Measurements from ENCODE around the gene PRIM2. TPM values are rescaled to one million over a fixed set of nuclear protein-coding genes. Genes with fewer than 3 reads are reported as not detected.
"Not testable (repeated sequence)": the region's sequence is repeated elsewhere in the genome, so short reads cannot be mapped to it uniquely, and the experiment has no call there.

PRIM2 gene
- total RNA-seq, 1 experiment from 2014 or later, result 24.7 TPM

DNA sequence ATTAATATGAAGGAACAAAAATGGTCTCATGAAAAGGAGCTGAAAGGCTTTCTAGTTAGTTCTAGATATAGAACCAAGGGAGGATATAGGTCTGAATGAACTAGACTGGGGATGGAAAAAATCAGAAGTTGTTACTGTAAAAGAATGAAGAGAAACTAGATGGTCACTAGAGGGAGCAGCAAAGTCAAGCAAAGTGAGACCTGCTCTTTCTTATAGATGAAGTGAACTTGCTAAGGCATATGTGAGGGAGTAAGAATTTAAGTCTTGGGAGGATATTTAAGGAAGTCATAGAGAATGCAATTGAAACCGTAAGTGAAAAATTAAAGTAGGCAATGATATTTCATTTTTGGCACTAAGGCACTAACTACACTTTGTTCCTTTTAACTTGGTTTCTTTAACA lies 218.6 kb downstream of the PRIM2 start:
- BruUV-seq (replicated peaks); CTCF ChIA-PET; H3K4me1 Mint-ChIP-seq (ENCODE audit: low read depth, unreplicated experiment); H3K4me3 ChIP-seq (ENCODE audit: low read depth, low read length); H3K9me3 ChIP-seq; H3K27me3 ChIP-seq (replicated peaks; ENCODE audit: control insufficient read depth, insufficient read depth, low read length); H3K27ac Mint-ChIP-seq (ENCODE audit: unreplicated experiment); H3K4me1 ChIP-seq; H3K36me3 Mint-ChIP-seq (ENCODE audit: insufficient read depth, unreplicated experiment); intact Hi-C loops (cut with micrococcal nuclease; ENCODE audit: unreplicated experiment); POLR2A ChIA-PET; H3K9me3 Mint-ChIP-seq (ENCODE audit: unreplicated experiment); H3K36me3 ChIP-seq (ENCODE audit: control insufficient read depth, insufficient read depth, low read length); H3K27me3 Mint-ChIP-seq (ENCODE audit: insufficient read depth, unreplicated experiment); H3K4me3 Mint-ChIP-seq (ENCODE audit: unreplicated experiment): not testable (repeated sequence)
- peak in 1 of 2 experiments; percentile 25 for DNase-seq
- TF ChIP-seq, protein P1, sequence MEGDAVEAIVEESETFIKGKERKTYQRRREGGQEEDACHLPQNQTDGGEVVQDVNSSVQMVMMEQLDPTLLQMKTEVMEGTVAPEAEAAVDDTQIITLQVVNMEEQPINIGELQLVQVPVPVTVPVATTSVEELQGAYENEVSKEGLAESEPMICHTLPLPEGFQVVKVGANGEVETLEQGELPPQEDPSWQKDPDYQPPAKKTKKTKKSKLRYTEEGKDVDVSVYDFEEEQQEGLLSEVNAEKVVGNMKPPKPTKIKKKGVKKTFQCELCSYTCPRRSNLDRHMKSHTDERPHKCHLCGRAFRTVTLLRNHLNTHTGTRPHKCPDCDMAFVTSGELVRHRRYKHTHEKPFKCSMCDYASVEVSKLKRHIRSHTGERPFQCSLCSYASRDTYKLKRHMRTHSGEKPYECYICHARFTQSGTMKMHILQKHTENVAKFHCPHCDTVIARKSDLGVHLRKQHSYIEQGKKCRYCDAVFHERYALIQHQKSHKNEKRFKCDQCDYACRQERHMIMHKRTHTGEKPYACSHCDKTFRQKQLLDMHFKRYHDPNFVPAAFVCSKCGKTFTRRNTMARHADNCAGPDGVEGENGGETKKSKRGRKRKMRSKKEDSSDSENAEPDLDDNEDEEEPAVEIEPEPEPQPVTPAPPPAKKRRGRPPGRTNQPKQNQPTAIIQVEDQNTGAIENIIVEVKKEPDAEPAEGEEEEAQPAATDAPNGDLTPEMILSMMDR (IDR thresholded peaks at IDR 0.05; ENCODE audit: insufficient read depth in 1 of 2, low read depth in 1 of 2, low read length in 1 of 2, severe bottlenecking in 1 of 2, unreplicated experiment in 1 of 2), result peak; percentile 31 to 32

DNA sequence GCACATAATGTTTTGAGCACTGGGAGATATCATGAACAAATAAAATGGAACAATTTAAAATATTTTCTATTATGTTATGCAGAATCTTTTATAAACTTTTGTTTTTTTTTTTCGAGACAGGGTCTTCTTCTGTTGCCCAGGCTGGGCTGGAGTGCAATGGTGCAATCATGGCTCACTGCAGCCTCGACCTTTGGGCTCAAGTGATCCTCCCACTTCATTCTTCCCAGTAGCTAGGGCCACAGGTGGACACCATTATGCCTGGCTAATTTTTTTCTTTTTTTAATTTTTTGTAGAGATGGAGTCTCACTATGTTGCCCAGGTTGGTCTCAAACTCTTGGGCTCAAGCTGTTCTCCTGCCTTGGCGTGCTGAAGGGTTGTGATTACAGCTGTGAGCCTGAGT lies 220.5 kb downstream of the PRIM2 start:
- H3K36me3 Mint-ChIP-seq (ENCODE audit: insufficient read depth, unreplicated experiment); POLR2A ChIA-PET; H3K27ac Mint-ChIP-seq (ENCODE audit: unreplicated experiment); H3K27me3 Mint-ChIP-seq (ENCODE audit: insufficient read depth, unreplicated experiment); H3K27me3 ChIP-seq (replicated peaks; ENCODE audit: control insufficient read depth, insufficient read depth, low read length); CTCF ChIA-PET; BruUV-seq (replicated peaks); H3K9me3 Mint-ChIP-seq (ENCODE audit: unreplicated experiment); H3K4me3 Mint-ChIP-seq (ENCODE audit: unreplicated experiment); intact Hi-C loops (cut with micrococcal nuclease; ENCODE audit: unreplicated experiment); DNase-seq; H3K4me1 ChIP-seq; H3K36me3 ChIP-seq (ENCODE audit: control insufficient read depth, insufficient read depth, low read length); H3K4me3 ChIP-seq (ENCODE audit: low read depth, low read length); H3K9me3 ChIP-seq; H3K4me1 Mint-ChIP-seq (ENCODE audit: low read depth, unreplicated experiment): not testable (repeated sequence)

DNA sequence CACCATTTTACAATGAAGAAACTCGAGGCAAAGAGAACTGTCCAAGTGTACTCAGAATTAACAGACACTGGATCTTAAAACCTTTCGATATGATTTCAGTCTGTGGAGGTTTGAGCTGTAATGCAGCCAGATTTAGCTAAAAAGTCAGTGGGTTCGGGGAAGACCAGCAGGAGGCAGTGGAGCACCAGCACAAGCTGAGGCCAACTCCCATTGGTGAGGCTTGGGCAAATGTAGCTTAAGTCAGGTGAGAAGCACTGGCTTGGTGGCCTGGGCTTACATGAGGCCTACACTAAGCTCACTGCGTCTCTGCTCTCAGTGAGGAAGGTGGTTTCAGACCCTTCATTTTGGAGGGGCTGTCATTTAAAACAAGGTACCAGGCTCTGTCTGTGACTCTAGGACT lies 234.5 kb downstream of the PRIM2 start:
- POLR2A ChIA-PET; BruUV-seq (replicated peaks); H3K4me3 Mint-ChIP-seq (ENCODE audit: unreplicated experiment); H3K36me3 Mint-ChIP-seq (ENCODE audit: insufficient read depth, unreplicated experiment); CTCF ChIA-PET; H3K36me3 ChIP-seq (ENCODE audit: control insufficient read depth, insufficient read depth, low read length); H3K27ac Mint-ChIP-seq (ENCODE audit: unreplicated experiment); H3K4me1 Mint-ChIP-seq (ENCODE audit: low read depth, unreplicated experiment); intact Hi-C loops (cut with micrococcal nuclease; ENCODE audit: unreplicated experiment); DNase-seq; H3K4me3 ChIP-seq (ENCODE audit: low read depth, low read length); H3K27me3 Mint-ChIP-seq (ENCODE audit: insufficient read depth, unreplicated experiment); H3K4me1 ChIP-seq; H3K27me3 ChIP-seq (replicated peaks; ENCODE audit: control insufficient read depth, insufficient read depth, low read length); H3K9me3 Mint-ChIP-seq (ENCODE audit: unreplicated experiment); H3K9me3 ChIP-seq: not testable (repeated sequence)

DNA sequence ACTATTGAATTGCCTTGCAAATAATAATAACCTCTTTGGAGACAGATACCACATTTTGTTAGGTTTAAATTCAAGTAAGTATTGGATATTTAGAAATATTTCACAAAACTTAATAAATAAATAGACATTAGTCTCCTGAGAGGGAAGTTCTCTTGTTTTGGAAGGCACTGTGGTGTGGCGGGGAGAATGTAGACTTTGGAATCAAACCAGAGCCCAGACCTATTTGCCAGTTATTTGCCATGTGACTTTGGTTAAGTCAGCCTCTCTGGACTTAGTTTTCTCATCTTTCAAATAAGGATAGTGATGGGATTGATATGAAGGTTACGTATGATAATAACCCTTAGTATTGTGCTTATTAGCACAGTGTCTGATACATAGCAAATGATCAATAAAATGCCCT lies 240.4 kb downstream of the PRIM2 start:
- H3K36me3 ChIP-seq (ENCODE audit: control insufficient read depth, insufficient read depth, low read length); H3K27me3 ChIP-seq (replicated peaks; ENCODE audit: control insufficient read depth, insufficient read depth, low read length); CTCF ChIA-PET; H3K9me3 ChIP-seq; POLR2A ChIA-PET; BruUV-seq (replicated peaks); H3K4me3 ChIP-seq (ENCODE audit: low read depth, low read length); intact Hi-C loops (cut with micrococcal nuclease; ENCODE audit: unreplicated experiment); H3K4me1 Mint-ChIP-seq (ENCODE audit: low read depth, unreplicated experiment); H3K9me3 Mint-ChIP-seq (ENCODE audit: unreplicated experiment); DNase-seq; H3K36me3 Mint-ChIP-seq (ENCODE audit: insufficient read depth, unreplicated experiment); H3K4me1 ChIP-seq; H3K27me3 Mint-ChIP-seq (ENCODE audit: insufficient read depth, unreplicated experiment); H3K27ac Mint-ChIP-seq (ENCODE audit: unreplicated experiment); H3K4me3 Mint-ChIP-seq (ENCODE audit: unreplicated experiment): not testable (repeated sequence)

DNA sequence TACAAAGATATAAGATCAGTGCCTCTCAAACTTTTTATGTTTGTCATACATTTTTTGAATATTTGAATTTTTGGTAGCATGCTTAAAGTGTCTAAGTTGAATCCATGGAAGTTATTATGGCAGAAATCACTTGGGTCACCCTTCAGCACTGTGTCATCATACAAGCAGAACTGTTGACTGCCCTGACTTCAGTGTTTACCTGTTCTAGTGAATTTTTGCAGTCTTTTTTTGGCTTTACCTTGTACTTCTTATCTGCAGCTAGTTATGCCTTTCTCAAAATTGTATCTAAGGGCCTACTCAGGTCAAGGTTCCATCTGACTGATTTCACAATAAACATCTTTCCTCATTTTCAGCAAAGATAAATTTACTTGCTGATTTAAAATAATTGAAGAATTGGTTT lies 241.7 kb downstream of the PRIM2 start:
- H3K9me3 ChIP-seq; H3K4me3 ChIP-seq (ENCODE audit: low read depth, low read length); POLR2A ChIA-PET; H3K27ac Mint-ChIP-seq (ENCODE audit: unreplicated experiment); H3K9me3 Mint-ChIP-seq (ENCODE audit: unreplicated experiment); H3K27me3 Mint-ChIP-seq (ENCODE audit: insufficient read depth, unreplicated experiment); H3K36me3 Mint-ChIP-seq (ENCODE audit: insufficient read depth, unreplicated experiment); H3K4me1 Mint-ChIP-seq (ENCODE audit: low read depth, unreplicated experiment); H3K36me3 ChIP-seq (ENCODE audit: control insufficient read depth, insufficient read depth, low read length); H3K4me1 ChIP-seq; H3K4me3 Mint-ChIP-seq (ENCODE audit: unreplicated experiment); CTCF ChIA-PET; BruUV-seq (replicated peaks); intact Hi-C loops (cut with micrococcal nuclease; ENCODE audit: unreplicated experiment); DNase-seq; H3K27me3 ChIP-seq (replicated peaks; ENCODE audit: control insufficient read depth, insufficient read depth, low read length): not testable (repeated sequence)

DNA sequence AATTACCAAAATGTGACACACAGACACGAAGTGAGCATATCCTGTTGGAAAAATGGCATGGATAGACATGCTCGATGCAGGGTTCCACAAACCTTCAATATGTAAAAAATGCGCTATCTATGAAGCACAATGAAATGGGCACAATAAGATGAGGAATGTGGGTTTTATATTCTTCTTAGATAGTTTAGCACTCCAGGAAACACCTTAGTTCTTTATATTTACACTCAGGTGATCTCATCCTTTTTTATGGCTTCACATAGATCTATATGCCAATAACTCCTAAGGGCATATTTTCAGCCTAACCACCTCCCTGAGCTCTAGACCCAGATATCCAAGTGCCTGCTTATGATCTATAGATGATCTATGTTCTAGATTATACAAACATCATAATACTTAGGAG lies 244.8 kb downstream of the PRIM2 start:
- CTCF ChIA-PET; H3K27ac Mint-ChIP-seq (ENCODE audit: unreplicated experiment); H3K36me3 ChIP-seq (ENCODE audit: control insufficient read depth, insufficient read depth, low read length); H3K9me3 ChIP-seq; H3K4me1 Mint-ChIP-seq (ENCODE audit: low read depth, unreplicated experiment); H3K27me3 Mint-ChIP-seq (ENCODE audit: insufficient read depth, unreplicated experiment); DNase-seq; H3K27me3 ChIP-seq (replicated peaks; ENCODE audit: control insufficient read depth, insufficient read depth, low read length); H3K36me3 Mint-ChIP-seq (ENCODE audit: insufficient read depth, unreplicated experiment); POLR2A ChIA-PET; H3K4me1 ChIP-seq; H3K9me3 Mint-ChIP-seq (ENCODE audit: unreplicated experiment); H3K4me3 Mint-ChIP-seq (ENCODE audit: unreplicated experiment); intact Hi-C loops (cut with micrococcal nuclease; ENCODE audit: unreplicated experiment); H3K4me3 ChIP-seq (ENCODE audit: low read depth, low read length); BruUV-seq (replicated peaks): not testable (repeated sequence)

DNA sequence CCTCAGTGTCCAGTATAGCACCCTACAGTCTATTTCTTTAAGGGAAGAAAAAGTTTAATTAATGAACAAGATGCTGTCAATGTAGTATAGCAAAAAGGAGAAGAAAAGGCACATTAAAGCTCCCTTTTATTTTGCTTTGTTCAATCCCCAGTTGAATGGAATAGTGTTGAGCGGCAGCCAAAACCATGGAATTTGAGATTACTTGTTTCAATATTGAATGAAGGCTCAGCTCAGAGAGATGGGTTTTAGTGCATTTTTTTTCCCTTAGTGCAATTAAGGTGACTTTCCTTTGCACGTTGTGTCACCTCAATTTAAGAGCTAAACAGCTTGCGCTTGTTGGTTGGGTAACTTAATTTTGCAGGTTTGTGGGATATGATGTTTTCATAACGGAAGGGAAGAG lies 254.7 kb downstream of the PRIM2 start:
- BruUV-seq (replicated peaks); H3K4me3 ChIP-seq (ENCODE audit: low read depth, low read length); H3K27me3 ChIP-seq (replicated peaks; ENCODE audit: control insufficient read depth, insufficient read depth, low read length); H3K36me3 Mint-ChIP-seq (ENCODE audit: insufficient read depth, unreplicated experiment); POLR2A ChIA-PET; H3K4me1 ChIP-seq; H3K4me3 Mint-ChIP-seq (ENCODE audit: unreplicated experiment); H3K27me3 Mint-ChIP-seq (ENCODE audit: insufficient read depth, unreplicated experiment); H3K4me1 Mint-ChIP-seq (ENCODE audit: low read depth, unreplicated experiment); H3K9me3 Mint-ChIP-seq (ENCODE audit: unreplicated experiment); H3K27ac Mint-ChIP-seq (ENCODE audit: unreplicated experiment); H3K9me3 ChIP-seq; H3K36me3 ChIP-seq (ENCODE audit: control insufficient read depth, insufficient read depth, low read length); intact Hi-C loops (cut with micrococcal nuclease; ENCODE audit: unreplicated experiment); CTCF ChIA-PET: not testable (repeated sequence)
- peak in 1 of 2 experiments; percentile 2 for DNase-seq

All from Caco-2 (cell line).